Parathyroid adenoma (tissue), 2 donors: Measurements from ENCODE around the gene SGIP1.

Experiments used
- H2AFZ ChIP-seq: fragments of 300-600 bp; sonication (generic); one replicate; pipeline ENCODE4 v1.7.0; 2017; ENCODE audit warnings: antibody characterized with exemption, mild to moderate bottlenecking
- H3K27ac ChIP-seq: fragments of 300-600 bp; sonication (generic); one replicate; pipeline ENCODE4 v1.7.0; 2017
- H3K27me3 ChIP-seq: fragments of 300-600 bp; sonication (generic); one replicate; pipeline ENCODE4 v1.7.0; 2017; ENCODE audit warnings: low read length; ENCODE audit not compliant: control insufficient read depth, insufficient read depth
- H3K36me3 ChIP-seq: fragments of 300-600 bp; sonication (generic); one replicate; pipeline ENCODE4 v1.7.0; 2017; ENCODE audit warnings: low read length; ENCODE audit not compliant: control insufficient read depth, insufficient read depth
- H3K4me1 ChIP-seq: fragments of 300-600 bp; sonication (generic); one replicate; pipeline ENCODE4 v1.7.0; 2017; ENCODE audit warnings: control low read depth
- H3K4me2 ChIP-seq: fragments of 300-600 bp; sonication (generic); one replicate; pipeline ENCODE4 v1.7.0; 2017; ENCODE audit warnings: low read length
- H3K4me3 ChIP-seq: fragments of 300-600 bp; sonication (generic); one replicate; pipeline ENCODE4 v1.7.0; 2017; ENCODE audit warnings: low read depth, low read length
- H3K79me2 ChIP-seq: fragments of 300-600 bp; sonication (generic); one replicate; pipeline ENCODE4 v1.7.0; 2017; ENCODE audit warnings: control low read depth
- H3K9ac ChIP-seq: fragments of 300-600 bp; sonication (generic); one replicate; pipeline ENCODE4 v1.7.0; 2017; ENCODE audit warnings: mild to moderate bottlenecking
- H3K9me3 ChIP-seq: fragments of 300-600 bp; sonication (generic); one replicate; pipeline ENCODE4 v1.7.0; 2017; ENCODE audit warnings: low read length; ENCODE audit not compliant: control insufficient read depth
- TF ChIP-seq, protein P1 (sequence below): fragments of 300-600 bp; sonication (generic); IDR thresholded peaks from one replicate; pipeline ENCODE4 v1.7.0; 2017; ENCODE audit warnings: antibody characterized with exemption, mild to moderate bottlenecking
- donor health status: primary hyperparathyroidism.

The SGIP1 gene

DNA sequence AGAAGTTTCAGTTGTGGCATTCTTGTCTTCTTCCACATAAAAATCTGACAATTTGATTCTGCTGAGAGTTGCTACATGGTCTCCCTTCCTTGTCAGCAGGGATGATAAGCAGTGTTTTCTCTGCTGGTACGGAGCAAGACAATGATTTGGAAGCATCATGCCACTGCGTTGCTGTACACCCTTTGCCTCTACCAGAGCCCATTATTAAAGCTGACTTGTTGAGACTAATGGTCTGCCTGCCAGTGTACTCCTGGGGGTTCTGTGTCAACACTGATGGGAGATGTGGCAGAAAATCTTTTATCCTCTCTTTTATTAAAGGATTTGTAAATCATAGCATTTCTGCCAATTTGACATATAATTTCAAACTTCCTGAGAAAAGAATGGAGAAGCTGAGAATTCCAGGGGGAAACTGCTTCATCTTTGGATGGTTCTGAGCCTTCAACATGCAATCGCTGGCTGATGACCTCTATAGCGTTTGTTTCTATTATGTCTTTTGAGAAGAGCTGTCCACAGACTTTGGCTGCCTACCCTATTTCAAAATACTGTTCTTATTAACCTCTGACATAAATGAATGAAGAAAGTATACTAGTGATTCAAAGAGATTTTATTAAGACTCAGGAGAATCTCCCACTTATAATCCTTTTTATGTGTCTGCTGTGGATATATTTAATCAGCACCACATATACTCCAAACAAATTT is 170.4 kb downstream of the SGIP1 start:
- Histone ChIP-seq H3K27me3 (no peaks in the 10 kb centered on the region), H3K4me2 (no peak overlapping the region), H3K4me3 (no peak overlapping the region), H2AFZ (no peak overlapping the region), H3K9me3 (no peaks in the 10 kb centered on the region), H3K79me2 (no peaks in the 10 kb centered on the region), H3K27ac (no peak overlapping the region), H3K9ac (no peak overlapping the region), H3K36me3 (no peaks in the 10 kb centered on the region), H3K4me1 (no peaks in the 10 kb centered on the region)
- TF ChIP-seq, protein P1, sequence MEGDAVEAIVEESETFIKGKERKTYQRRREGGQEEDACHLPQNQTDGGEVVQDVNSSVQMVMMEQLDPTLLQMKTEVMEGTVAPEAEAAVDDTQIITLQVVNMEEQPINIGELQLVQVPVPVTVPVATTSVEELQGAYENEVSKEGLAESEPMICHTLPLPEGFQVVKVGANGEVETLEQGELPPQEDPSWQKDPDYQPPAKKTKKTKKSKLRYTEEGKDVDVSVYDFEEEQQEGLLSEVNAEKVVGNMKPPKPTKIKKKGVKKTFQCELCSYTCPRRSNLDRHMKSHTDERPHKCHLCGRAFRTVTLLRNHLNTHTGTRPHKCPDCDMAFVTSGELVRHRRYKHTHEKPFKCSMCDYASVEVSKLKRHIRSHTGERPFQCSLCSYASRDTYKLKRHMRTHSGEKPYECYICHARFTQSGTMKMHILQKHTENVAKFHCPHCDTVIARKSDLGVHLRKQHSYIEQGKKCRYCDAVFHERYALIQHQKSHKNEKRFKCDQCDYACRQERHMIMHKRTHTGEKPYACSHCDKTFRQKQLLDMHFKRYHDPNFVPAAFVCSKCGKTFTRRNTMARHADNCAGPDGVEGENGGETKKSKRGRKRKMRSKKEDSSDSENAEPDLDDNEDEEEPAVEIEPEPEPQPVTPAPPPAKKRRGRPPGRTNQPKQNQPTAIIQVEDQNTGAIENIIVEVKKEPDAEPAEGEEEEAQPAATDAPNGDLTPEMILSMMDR: no peak

DNA sequence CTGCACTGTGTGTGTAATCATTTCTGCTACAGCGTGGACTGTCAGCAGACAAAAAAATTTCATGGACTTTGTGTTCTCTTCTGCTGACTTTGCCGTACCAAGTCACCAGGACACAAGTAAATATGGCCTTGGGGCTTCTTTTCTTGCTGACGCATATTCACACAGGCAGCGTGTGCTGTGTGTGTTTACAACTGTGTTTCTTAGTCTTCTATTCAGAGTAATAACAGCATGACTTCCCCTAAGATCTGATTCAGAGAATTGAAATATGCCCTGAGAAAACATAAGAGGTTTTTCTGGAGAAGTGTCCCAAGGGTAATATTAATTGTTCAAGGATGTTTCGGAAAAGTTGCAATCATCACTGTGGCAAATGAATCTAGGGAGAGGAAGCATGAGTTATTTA is 171.2 kb downstream of the SGIP1 start:
- TF ChIP-seq, protein P1: no peak
- Histone ChIP-seq H3K27ac (no peak overlapping the region), H3K36me3 (no peaks in the 10 kb centered on the region)

DNA sequence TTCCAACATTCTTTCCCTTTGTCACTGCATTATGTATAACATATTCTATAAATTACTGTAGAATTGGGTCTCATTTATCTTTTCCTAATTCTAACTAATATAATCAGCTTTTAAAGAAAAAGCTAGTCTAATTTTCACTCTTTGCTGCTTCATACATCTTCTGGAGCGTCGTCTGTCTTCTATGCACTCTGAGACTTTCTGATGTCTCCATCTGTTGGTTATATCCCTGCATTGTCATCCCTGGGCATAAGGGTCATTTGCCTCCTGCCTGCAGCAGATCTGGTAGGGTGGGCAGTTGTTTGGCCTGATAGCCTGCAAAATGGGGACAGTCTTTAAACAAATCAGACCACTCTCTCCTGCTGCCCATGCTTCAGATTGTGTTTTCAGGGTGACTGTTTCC is 177.5 kb downstream of the SGIP1 start:
- Histone ChIP-seq H3K9me3 (no peaks in the 10 kb centered on the region), H3K36me3 (no peaks in the 10 kb centered on the region), H3K4me1 (no peaks in the 10 kb centered on the region), H3K79me2 (no peaks in the 10 kb centered on the region), H3K27me3 (no peaks in the 10 kb centered on the region), H3K27ac (no peak overlapping the region), H3K4me3 (no peak overlapping the region), H2AFZ (no peak overlapping the region), H3K4me2 (no peak overlapping the region), H3K9ac (no peak overlapping the region)
- TF ChIP-seq, protein P1: no peak

More for the DNA sequence above, 171.2 kb downstream of the SGIP1 start:
- no peak overlapping the region for H3K4me3 ChIP-seq
- no peaks in the 10 kb centered on the region for H3K4me1 ChIP-seq
- no peak overlapping the region for H3K9ac ChIP-seq
- H3K9me3 ChIP-seq: no peaks in the 10 kb centered on the region
- H2AFZ ChIP-seq: no peak overlapping the region
- no peaks in the 10 kb centered on the region for H3K79me2 ChIP-seq
- no peaks in the 10 kb centered on the region for H3K27me3 ChIP-seq
- no peak overlapping the region for H3K4me2 ChIP-seq

DNA sequence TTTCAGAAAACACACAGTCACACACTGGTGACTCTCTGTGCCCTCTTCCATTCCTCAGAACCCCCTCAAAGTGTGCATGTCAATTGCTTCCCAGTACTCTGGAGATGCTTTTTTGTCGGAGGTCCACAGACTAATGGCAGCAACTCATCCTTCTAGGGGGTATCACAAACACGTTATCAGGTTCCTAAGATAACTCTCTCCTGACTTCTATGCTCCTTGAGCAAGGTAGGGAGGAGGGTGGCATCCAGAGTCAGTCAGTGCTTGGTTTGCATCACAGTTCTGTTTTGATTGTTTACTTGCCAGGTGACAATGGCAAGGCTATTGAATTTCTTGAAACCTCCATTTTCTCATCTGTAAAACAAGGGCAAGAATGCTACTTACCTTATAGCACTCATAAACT is 178.9 kb downstream of the SGIP1 start:
- no peak overlapping the region for H3K27ac ChIP-seq
- no peaks in the 10 kb centered on the region for H3K27me3 ChIP-seq
- H3K4me1 ChIP-seq: no peaks in the 10 kb centered on the region
- no peak overlapping the region for H3K9ac ChIP-seq
- H3K9me3 ChIP-seq: no peaks in the 10 kb centered on the region
- H2AFZ ChIP-seq: no peak overlapping the region
- no peaks in the 10 kb centered on the region for H3K36me3 ChIP-seq
- H3K79me2 ChIP-seq: no peaks in the 10 kb centered on the region
- TF ChIP-seq, protein P1: no peak
- H3K4me2 ChIP-seq: no peak overlapping the region
- H3K4me3 ChIP-seq: no peak overlapping the region

DNA sequence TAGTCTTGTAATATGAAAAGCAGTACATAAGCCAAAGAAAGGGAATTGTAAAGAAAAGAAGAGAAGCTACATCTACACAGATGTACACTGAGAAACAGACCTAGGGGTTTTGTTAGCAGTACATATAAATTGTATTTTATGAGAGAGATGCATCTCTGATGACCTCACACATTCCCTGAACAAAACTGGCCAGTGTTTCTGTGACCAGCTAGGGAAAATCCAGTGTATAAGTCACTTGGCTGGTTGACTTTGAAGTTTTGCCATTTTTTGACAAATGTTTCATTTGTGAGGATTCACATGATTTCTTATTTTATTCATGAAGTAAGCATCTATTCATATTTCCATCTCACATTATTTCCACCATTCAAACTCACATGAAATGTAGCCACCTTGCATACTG is 190.0 kb downstream of the SGIP1 start:
- no peaks in the 10 kb centered on the region for H3K9me3 ChIP-seq
- TF ChIP-seq, protein P1: no peak
- H3K9ac ChIP-seq: no peak overlapping the region

More for the DNA sequence above, 190.0 kb downstream of the SGIP1 start:
- Histone ChIP-seq H3K27ac (no peak overlapping the region), H3K27me3 (no peaks in the 10 kb centered on the region), H3K36me3 (no peaks in the 10 kb centered on the region), H3K4me1 (no peaks in the 10 kb centered on the region), H2AFZ (no peak overlapping the region), H3K4me3 (no peak overlapping the region), H3K4me2 (no peak overlapping the region), H3K79me2 (no peaks in the 10 kb centered on the region)
